CD4-positive, alpha-beta T cell (primary cell): ENCODE measurements around the gene PDE4B. TPM values are rescaled to one million over a fixed set of nuclear protein-coding genes. Genes with fewer than 3 reads are reported as not detected.
A peak's percentile ranks its signal among the peaks of the same experiment; 100 is the strongest.

Experiments
- ATAC-seq: fragments of 200-7000 bp; cut with Tn5 transposase; one replicate; pipeline ENCODE4 v1.10.0; 2022; ENCODE audit warnings: mild to moderate bottlenecking; ENCODE audit not compliant: poor library complexity
- CTCF ChIA-PET: fragments of 350-600 bp; sonication (Branson Sonifier 250); formaldehyde crosslinking; loops from one replicate; lab custom pipeline; 2021; ENCODE audit warnings: antibody characterized with exemption, inconsistent platforms; lab: Charles Lee
- POLR2A ChIA-PET: fragments of 350-600 bp; sonication (Branson Sonifier 250); formaldehyde crosslinking; loops from one replicate; lab custom pipeline; 2021; ENCODE audit warnings: antibody characterized with exemption, inconsistent platforms; lab: Charles Lee
- DNase-seq, 14 experiments: peaks; one replicate each; pipeline ENCODE4 v3.0.0-alpha.2; 2013 to 2020; ENCODE audit warnings: mixed read lengths in 2 of 14
- H3K27ac ChIP-seq, 2 donors: one replicate each; pipeline versions ENCODE4 v1.5.1 to v1.7.0; 2013; ENCODE audit warnings: low read length in 2 of 2, low read depth in 1 of 2, mild to moderate bottlenecking in 1 of 2
- H3K27me3 ChIP-seq, 2 experiments: 1 replicate in 1 of 2; 2 replicates in 1 of 2; pipeline versions ENCODE4 v1.6.1 to v1.7.0; 2013; ENCODE audit warnings: low read length in 2 of 2, control low read depth in 1 of 2, mild to moderate bottlenecking in 1 of 2, moderate library complexity in 1 of 2; ENCODE audit not compliant: insufficient read depth in 2 of 2, control insufficient read depth in 1 of 2
- H3K36me3 ChIP-seq: one replicate; pipeline ENCODE4 v1.6.1; 2013; ENCODE audit warnings: low read length, control low read depth; ENCODE audit not compliant: insufficient read depth
- H3K4me1 ChIP-seq: one replicate; pipeline ENCODE4 v1.6.1; 2013; ENCODE audit warnings: low read length, control low read depth; ENCODE audit not compliant: insufficient read depth
- H3K4me3 ChIP-seq: one replicate; pipeline ENCODE4 v1.5.1; 2013; ENCODE audit warnings: mild to moderate bottlenecking, low read length, moderate library complexity
- H3K9me3 ChIP-seq, 2 experiments: 1 replicate in 1 of 2; 2 replicates in 1 of 2; pipeline versions ENCODE4 v1.6.1 to v1.7.0; 2013; ENCODE audit warnings: low read length in 2 of 2, mild to moderate bottlenecking in 2 of 2, control low read depth in 1 of 2, moderate library complexity in 1 of 2; ENCODE audit not compliant: control insufficient read depth in 1 of 2, insufficient read depth in 1 of 2
- H3K27ac Mint-ChIP-seq: one replicate; pipeline ENCODE4 v1.8.0; 2020; ENCODE audit warnings: mixed read lengths
- H3K27me3 Mint-ChIP-seq: one replicate; pipeline ENCODE4 v1.8.0; 2021; ENCODE audit warnings: mixed read lengths
- H3K36me3 Mint-ChIP-seq: one replicate; pipeline ENCODE4 v1.8.0; 2021; ENCODE audit warnings: low read depth, mixed read lengths
- H3K4me1 Mint-ChIP-seq: one replicate; pipeline ENCODE4 v1.8.0; 2021; ENCODE audit warnings: low read depth, mixed read lengths
- H3K4me3 Mint-ChIP-seq: one replicate; pipeline ENCODE4 v1.8.0; 2020; ENCODE audit warnings: mild to moderate bottlenecking, mixed read lengths
- H3K9me3 Mint-ChIP-seq: one replicate; pipeline ENCODE4 v1.8.0; 2020; ENCODE audit warnings: mixed read lengths
- intact Hi-C, 2 experiments: fragments of 100-400 bp; cut with DNase I in 1 of 2; cut with micrococcal nuclease in 1 of 2; formaldehyde crosslinking; loops; one replicate each; pipeline versions ENCODE4 v1.15.1 to v1.9.0; 2023 to 2025; cut with DNase I, micrococcal nuclease
- total RNA-seq, 174 experiments: library from RNA in 2 of 174; stranded (reverse) in 2 of 174; gene quantifications; one replicate each; pipeline ENCODE4 v1.2.3 and lab custom pipeline; 2021 to 2026
- TF ChIP-seq, protein P1 (sequence below): fragments of 200-600 bp; IDR thresholded peaks from one replicate; pipeline ENCODE4 v1.8.0; 2022; ENCODE audit warnings: antibody characterized with exemption, mild to moderate bottlenecking

PDE4B gene
- total RNA-seq, 2 experiments from 2014 or later, result 155 to 159 TPM

DNA sequence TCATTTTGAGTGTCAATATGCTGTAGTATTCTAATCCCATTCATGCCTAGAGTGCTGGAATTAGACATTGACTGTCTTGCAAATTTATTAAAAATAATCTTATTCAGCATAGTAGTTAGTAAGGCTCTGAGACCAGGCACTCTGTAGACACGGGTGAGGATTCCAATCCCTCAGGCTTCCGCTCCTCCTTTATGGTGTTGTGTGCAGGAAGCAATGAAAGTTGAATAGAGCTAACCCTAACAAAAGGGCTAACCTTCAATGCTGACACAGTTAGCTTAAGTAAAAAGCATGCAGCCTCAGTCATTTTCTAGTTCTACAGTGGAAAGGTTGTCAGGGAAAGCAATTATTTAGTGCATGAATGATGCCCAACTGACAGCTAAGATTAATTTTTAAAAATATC lies 541.6 kb downstream of the PDE4B start:
- DNase-seq (peak in 3 of 14 experiments; percentile 19 to 64 (median 38)), ATAC-seq (no peak)
- intact Hi-C loops, result loop anchor here in 1 of 2 experiments (5.0 kb wide), 1 partner anchor 38 kb away; no protein-coding TSS in a partner anchor
- Mint-ChIP-seq H3K4me3 (peak overlapping the region; percentile 99), H3K4me1 (peaks cover 74% of the 10 kb centered on the region), H3K9me3 (no peaks in the 10 kb centered on the region), H3K36me3 (peaks cover 60% of the 10 kb centered on the region), H3K27me3 (no peaks in the 10 kb centered on the region), H3K27ac (peak overlapping the region; percentile 99)
- Histone ChIP-seq H3K4me3 (peak overlapping the region; percentile 85), H3K27ac (peak overlapping the region; percentile 48 to 82), H3K36me3 (peaks cover 4% of the 10 kb centered on the region), H3K9me3 (no peaks in the 10 kb centered on the region), H3K27me3 (no peaks in the 10 kb centered on the region), H3K4me1 (peaks cover 33% of the 10 kb centered on the region)
- TF ChIP-seq, protein P1, sequence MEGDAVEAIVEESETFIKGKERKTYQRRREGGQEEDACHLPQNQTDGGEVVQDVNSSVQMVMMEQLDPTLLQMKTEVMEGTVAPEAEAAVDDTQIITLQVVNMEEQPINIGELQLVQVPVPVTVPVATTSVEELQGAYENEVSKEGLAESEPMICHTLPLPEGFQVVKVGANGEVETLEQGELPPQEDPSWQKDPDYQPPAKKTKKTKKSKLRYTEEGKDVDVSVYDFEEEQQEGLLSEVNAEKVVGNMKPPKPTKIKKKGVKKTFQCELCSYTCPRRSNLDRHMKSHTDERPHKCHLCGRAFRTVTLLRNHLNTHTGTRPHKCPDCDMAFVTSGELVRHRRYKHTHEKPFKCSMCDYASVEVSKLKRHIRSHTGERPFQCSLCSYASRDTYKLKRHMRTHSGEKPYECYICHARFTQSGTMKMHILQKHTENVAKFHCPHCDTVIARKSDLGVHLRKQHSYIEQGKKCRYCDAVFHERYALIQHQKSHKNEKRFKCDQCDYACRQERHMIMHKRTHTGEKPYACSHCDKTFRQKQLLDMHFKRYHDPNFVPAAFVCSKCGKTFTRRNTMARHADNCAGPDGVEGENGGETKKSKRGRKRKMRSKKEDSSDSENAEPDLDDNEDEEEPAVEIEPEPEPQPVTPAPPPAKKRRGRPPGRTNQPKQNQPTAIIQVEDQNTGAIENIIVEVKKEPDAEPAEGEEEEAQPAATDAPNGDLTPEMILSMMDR, result no peak
- POLR2A ChIA-PET, result interaction anchor here (0.6 to 10.9 kb wide), 15 partner anchors 9 to 112 kb away, joined by 3 to 167 read pairs (median 6); no protein-coding TSS in a partner anchor
- CTCF ChIA-PET, result interaction anchor here (3.3 to 5.0 kb wide), 4 partner anchors 11 to 112 kb away, joined by 10 to 35 read pairs (median 22); no protein-coding TSS in a partner anchor

GRCh38 chr1:66335125-66335524 lies 542.4 kb downstream of the PDE4B start:
- Histone ChIP-seq H3K4me1 (peaks cover 32% of the 10 kb centered on the region), H3K27ac (peak overlapping the region; percentile 82 to 93), H3K36me3 (peaks cover 4% of the 10 kb centered on the region), H3K4me3 (peak overlapping the region; percentile 85), H3K27me3 (no peaks in the 10 kb centered on the region), H3K9me3 (no peaks in the 10 kb centered on the region)
- DNase-seq (no peak), ATAC-seq (no peak)
- Mint-ChIP-seq H3K36me3 (peaks cover 68% of the 10 kb centered on the region), H3K4me3 (peak overlapping the region; percentile 99), H3K27ac (peak overlapping the region; percentile 99), H3K9me3 (no peaks in the 10 kb centered on the region), H3K4me1 (peaks cover 74% of the 10 kb centered on the region), H3K27me3 (no peaks in the 10 kb centered on the region)
- intact Hi-C loops, result no loop called here
- TF ChIP-seq, protein P1, result no peak
- CTCF ChIA-PET, result interaction anchor here (1.9 to 4.8 kb wide), 3 partner anchors 10 to 111 kb away, joined by 5 to 25 read pairs (median 18); no protein-coding TSS in a partner anchor
- POLR2A ChIA-PET, result interaction anchor here (0.7 to 10.9 kb wide), 17 partner anchors 12 to 1252 kb away, joined by 3 to 167 read pairs (median 6); no protein-coding TSS in a partner anchor

DNA sequence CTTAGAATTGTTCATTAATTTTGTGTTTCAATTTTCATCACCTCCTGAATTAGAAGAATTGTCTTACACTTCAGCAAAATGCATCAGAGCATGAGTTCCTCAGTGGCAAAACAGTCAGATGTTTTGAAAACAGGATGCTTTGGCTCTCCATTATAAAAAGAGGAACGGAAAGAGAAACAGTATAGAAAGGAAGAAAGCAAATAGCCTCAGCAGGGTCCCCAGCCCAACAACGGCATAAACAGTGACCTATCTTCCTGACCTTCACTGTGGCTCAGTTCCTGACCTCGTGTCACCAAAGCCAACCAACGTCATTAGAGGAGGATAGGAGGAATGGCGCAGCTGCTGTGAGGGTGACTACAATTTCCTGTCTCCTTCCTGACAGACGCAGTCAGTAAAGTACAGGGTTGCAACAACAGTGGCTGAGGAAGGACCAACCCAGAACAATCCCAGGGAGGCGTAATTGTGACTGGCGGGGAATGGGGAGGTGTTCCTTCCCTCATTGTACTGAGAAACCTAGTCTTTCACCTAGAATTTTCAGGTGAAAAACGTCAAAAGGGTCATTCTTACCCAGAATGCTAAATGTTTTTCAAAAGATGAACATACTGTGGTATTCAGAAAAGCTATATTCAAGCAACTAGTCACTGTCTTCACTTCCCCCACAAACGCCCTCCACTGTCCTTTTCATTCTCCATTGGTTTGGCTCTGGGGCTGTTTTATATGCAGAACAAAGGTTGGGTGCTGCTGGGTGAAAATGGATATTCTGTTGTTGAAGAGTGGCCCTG lies 543.4 kb downstream of the PDE4B start:
- intact Hi-C loops, result loop anchor here in 1 of 2 experiments (1.0 to 2.0 kb wide), 3 partner anchors 14 to 109 kb away; no protein-coding TSS in a partner anchor
- TF ChIP-seq, protein P1, result no peak
- H3K27ac Mint-ChIP-seq, result peak overlapping the region; percentile 99
- DNase-seq (peak; percentile 47 to 93 (median 64)), ATAC-seq (peak; percentile 86)
- POLR2A ChIA-PET, result interaction anchor here (0.6 to 10.9 kb wide), 24 partner anchors 10 to 917 kb away, joined by 3 to 167 read pairs (median 5); no protein-coding TSS in a partner anchor
- CTCF ChIA-PET, result interaction anchor here (1.3 to 4.8 kb wide), 5 partner anchors 10 to 110 kb away, joined by 3 to 25 read pairs (median 5); no protein-coding TSS in a partner anchor
- peaks cover 66% of the 10 kb centered on the region for H3K36me3 Mint-ChIP-seq
- Histone ChIP-seq H3K4me3 (peak overlapping the region; percentile 85), H3K9me3 (no peaks in the 10 kb centered on the region), H3K4me1 (peaks cover 27% of the 10 kb centered on the region), H3K36me3 (peaks cover 4% of the 10 kb centered on the region), H3K27me3 (no peaks in the 10 kb centered on the region), H3K27ac (peak overlapping the region; percentile 82 to 93)
- peaks cover 71% of the 10 kb centered on the region for H3K4me1 Mint-ChIP-seq
- H3K9me3 Mint-ChIP-seq, result no peaks in the 10 kb centered on the region
- peak overlapping the region; percentile 99 for H3K4me3 Mint-ChIP-seq
- H3K27me3 Mint-ChIP-seq, result no peaks in the 10 kb centered on the region
